Keratinocyte (primary cell): ENCODE data around the gene BCL2L11. TPM values are rescaled to one million over a fixed set of nuclear protein-coding genes. Genes with fewer than 3 reads are reported as not detected.

Source experiments
- DNase-seq: peaks from one replicate; pipeline ENCODE4 v3.0.0-alpha.2; 2011; ENCODE audit warnings: low read depth, missing footprints, low spot score
- FAIRE-seq: peaks from 2 replicates; lab custom pipeline; 2011; peaks lifted over from hg19 to GRCh38; lab: Jason Lieb, UNC
- H2AFZ ChIP-seq: 2 replicates; pipeline ENCODE4 v1.6.0; 2012; ENCODE audit warnings: low read length, control low read depth, inconsistent platforms; ENCODE audit not compliant: control insufficient read depth
- H3K27ac ChIP-seq: 2 replicates; pipeline ENCODE4 v1.5.1; 2011; ENCODE audit warnings: low read length; ENCODE audit not compliant: control insufficient read depth, insufficient read depth
- H3K27me3 ChIP-seq: 3 replicates; pipeline ENCODE4 v1.6.0; 2011; ENCODE audit warnings: low read length; ENCODE audit not compliant: control insufficient read depth, insufficient read depth; ENCODE audit errors: extremely low read depth
- H3K36me3 ChIP-seq, 2 experiments: 2 replicates in 1 of 2; 3 replicates in 1 of 2; pipeline ENCODE4 v1.5.1; 2011; ENCODE audit warnings: low read length in 2 of 2, mild to moderate bottlenecking in 1 of 2; ENCODE audit not compliant: control insufficient read depth in 2 of 2, insufficient read depth in 2 of 2; ENCODE audit errors: extremely low read depth in 1 of 2
- H3K4me1 ChIP-seq: 3 replicates; pipeline ENCODE4 v1.5.1; 2011; ENCODE audit warnings: low read length; ENCODE audit not compliant: control insufficient read depth, insufficient read depth; ENCODE audit errors: extremely low read depth
- H3K4me2 ChIP-seq: 3 replicates; pipeline ENCODE4 v1.6.0; 2011; ENCODE audit warnings: low read depth, low read length; ENCODE audit not compliant: control insufficient read depth, insufficient read depth; ENCODE audit errors: extremely low read depth
- H3K4me3 ChIP-seq, 3 experiments: fragments of 200-600 bp in 1 of 3; sonication (generic) in 1 of 3; 2 replicates in 2 of 3; 3 replicates in 1 of 3; pipeline ENCODE4 v1.5.1; 2011 to 2016; ENCODE audit warnings: low read length in 3 of 3, mild to moderate bottlenecking in 3 of 3, control low read depth in 2 of 3, inconsistent platforms in 1 of 3, low read depth in 1 of 3, mixed read lengths in 1 of 3, mixed run types in 1 of 3, moderate library complexity in 1 of 3; ENCODE audit not compliant: control insufficient read depth in 2 of 3, insufficient read depth in 2 of 3; ENCODE audit errors: extremely low read depth in 1 of 3
- H3K79me2 ChIP-seq: 2 replicates; pipeline ENCODE4 v1.6.0; 2012; ENCODE audit warnings: low read length; ENCODE audit not compliant: control insufficient read depth, insufficient read depth
- H3K9ac ChIP-seq: 3 replicates; pipeline ENCODE4 v1.6.0; 2011; ENCODE audit warnings: low read length; ENCODE audit not compliant: control insufficient read depth, insufficient read depth; ENCODE audit errors: extremely low read depth
- H3K9me1 ChIP-seq: 3 replicates; pipeline ENCODE4 v1.6.0; 2011; ENCODE audit warnings: low read length; ENCODE audit not compliant: control insufficient read depth, insufficient read depth; ENCODE audit errors: extremely low read depth
- H3K9me3 ChIP-seq: 2 replicates; pipeline ENCODE4 v1.5.1; 2012; ENCODE audit warnings: low read depth, low read length; ENCODE audit not compliant: control insufficient read depth
- H4K20me1 ChIP-seq: 3 replicates; pipeline ENCODE4 v1.6.0; 2011; ENCODE audit warnings: low read length; ENCODE audit not compliant: control insufficient read depth, insufficient read depth; ENCODE audit errors: extremely low read depth
- CTCF ChIP-seq, 3 experiments: IDR thresholded peaks in 1 of 3; conservative IDR thresholded peaks in 1 of 3; optimal IDR thresholded peaks in 1 of 3; 2 replicates in 2 of 3; 3 replicates in 1 of 3; pipeline versions ENCODE3 to v1.5.1; 2011; ENCODE audit warnings: low read length in 3 of 3, mild to moderate bottlenecking in 3 of 3, moderate library complexity in 2 of 3, control low read depth in 1 of 3, inconsistent platforms in 1 of 3; ENCODE audit not compliant: insufficient read depth in 2 of 3; ENCODE audit errors: extremely low read depth in 1 of 3
- EZH2 ChIP-seq: IDR thresholded peaks from one replicate; pipeline ENCODE4 v1.6.1; 2012; ENCODE audit warnings: inconsistent platforms, mild to moderate bottlenecking, low read length, moderate library complexity
- dilution Hi-C: fragments of 300-500 bp; cut with MboI; formaldehyde crosslinking; loops from one replicate; pipeline ENCODE4 v1.7.0; 2020; ENCODE audit warnings: low sequenced_read_pairs; ENCODE audit not compliant: extremely low pct_ligation_motif_present
- polyA plus RNA-seq, 5 experiments: library from polyadenylated mRNA; depleted of rRNA in 3 of 5; stranded (reverse) in 3 of 5; stranded (forward) in 1 of 5; unstranded in 1 of 5; fragments of >200 nt; gene quantifications; 1 replicate in 1 of 5; 2 replicates in 3 of 5; 3 replicates in 1 of 5; pipeline versions ENCODE4 v1.2.1 to v1.2.3, GENCODE V29; 2011 to 2012; ENCODE audit warnings: missing spikeins in 2 of 5, low read depth in 1 of 5, low replicate concordance in 1 of 5

The BCL2L11 gene
- polyA plus RNA-seq, 1 donor (not counting 4 experiments of a cell fraction or from before 2014, with no cell fraction given): 1.9 TPM

GRCh38 chr2:111148925-111149324 lies 28.2 kb downstream of the BCL2L11 start:
- TF ChIP-seq EZH2: no peak
- TF ChIP-seq CTCF (optimal IDR thresholded peaks at IDR 0.05 in 1 of 3, IDR thresholded peaks at IDR 0.05 in 1 of 3, conservative IDR thresholded peaks at IDR 0.05 in 1 of 3; ENCODE audit: extremely low read depth in 1 of 3, insufficient read depth in 2 of 3, low read length in 3 of 3): no peak
- Histone ChIP-seq H3K9ac (no peak overlapping the region), H2AFZ (no peak overlapping the region), H3K4me2 (no peak overlapping the region), H3K4me3 (no peak overlapping the region), H3K36me3 (peaks cover 0 to 2% of the 10 kb centered on the region in 2 experiments), H4K20me1 (no peaks in the 10 kb centered on the region), H3K4me1 (no peaks in the 10 kb centered on the region), H3K27me3 (no peaks in the 10 kb centered on the region), H3K27ac (no peak overlapping the region), H3K79me2 (no peaks in the 10 kb centered on the region), H3K9me3 (no peaks in the 10 kb centered on the region), H3K9me1 (no peaks in the 10 kb centered on the region)
- dilution Hi-C loops: no loop called here
- FAIRE-seq: no peak
- no peak for DNase-seq

- H2AFZ ChIP-seq: no peak overlapping the region
- H3K4me2 ChIP-seq: no peak overlapping the region
- H3K4me1 ChIP-seq: peaks cover under 1% of the 10 kb centered on the region
- no peak for FAIRE-seq
- no peaks in the 10 kb centered on the region for H3K9me1 ChIP-seq
- DNase-seq: no peak
- no peaks in the 10 kb centered on the region for H4K20me1 ChIP-seq
- no peaks in the 10 kb centered on the region for H3K9me3 ChIP-seq
- TF ChIP-seq CTCF (optimal IDR thresholded peaks at IDR 0.05 in 1 of 3, IDR thresholded peaks at IDR 0.05 in 1 of 3, conservative IDR thresholded peaks at IDR 0.05 in 1 of 3; ENCODE audit: extremely low read depth in 1 of 3, insufficient read depth in 2 of 3, low read length in 3 of 3): no peak
- no peak for TF ChIP-seq EZH2
- H3K27me3 ChIP-seq: no peaks in the 10 kb centered on the region
- no peak overlapping the region for H3K27ac ChIP-seq
- peaks cover 0 to 2% of the 10 kb centered on the region in 2 experiments for H3K36me3 ChIP-seq
- dilution Hi-C loops: no loop called here
- H3K79me2 ChIP-seq: no peaks in the 10 kb centered on the region
- no peak overlapping the region for H3K9ac ChIP-seq
- H3K4me3 ChIP-seq: no peak overlapping the region
Measured at GRCh38 chr2:111149882-111150455, 29.3 kb downstream of the BCL2L11 start.
